Coronary artery (tissue), 2 donors: Measurements from ENCODE around the gene ANKRD33.
"Not testable (repeated sequence)": the region's sequence is repeated elsewhere in the genome, so short reads cannot be mapped to it uniquely, and the experiment has no call there.

Source experiments
- DNase-seq: peaks from one replicate; pipeline ENCODE4 v3.0.0-alpha.2; 2017; ENCODE audit warnings: low spot score
- H3K27ac ChIP-seq, 2 donors: fragments of 200-600 bp; sonication (generic); one replicate each; pipeline ENCODE4 v1.5.1; 2016 to 2019
- H3K4me3 ChIP-seq: fragments of 200-600 bp; sonication (generic); 2 replicates; pipeline ENCODE4 v1.5.1; 2016; ENCODE audit warnings: mild to moderate bottlenecking, moderate library complexity
- CTCF ChIP-seq: fragments of 200-600 bp; sonication (generic); IDR thresholded peaks from one replicate; pipeline ENCODE4 v1.5.1; 2019; ENCODE audit warnings: antibody characterized with exemption

Gene ANKRD33

GRCh38 chr12:51883998-51884675 is 3.8 kb upstream of the ANKRD33 start:
- DNase-seq, result no peak
- Histone ChIP-seq H3K4me3 (no peak overlapping the region), H3K27ac (no peak overlapping the region)
- no peak for TF ChIP-seq CTCF

- H3K27ac ChIP-seq, result no peak overlapping the region
- peak; percentile 62 for DNase-seq
- no peak overlapping the region for H3K4me3 ChIP-seq
- TF ChIP-seq CTCF, result no peak
These were observed 3.1 kb upstream of the ANKRD33 start for GRCh38 chr12:51884676-51885229.

- not testable (repeated sequence) for H3K4me3 ChIP-seq
- peak overlapping the region; percentile 14 to 70 for H3K27ac ChIP-seq
- peak; percentile 62 for DNase-seq
These were observed 2.4 kb upstream of the ANKRD33 start for GRCh38 chr12:51885294-51886020.

- peak; percentile 88 for DNase-seq
- Histone ChIP-seq H3K4me3 (no peak overlapping the region), H3K27ac (peak overlapping the region in 1 of 2 donors; percentile 66)
- no peak for TF ChIP-seq CTCF
These were observed 1.7 kb upstream of the ANKRD33 start for GRCh38 chr12:51886021-51886710.

GRCh38 chr12:51888316-51889215 is 663 bp downstream of the ANKRD33 start:
- DNase-seq, result peak; percentile 69
- Histone ChIP-seq H3K27ac (no peak overlapping the region), H3K4me3 (no peak overlapping the region)
- TF ChIP-seq CTCF, result no peak

GRCh38 chr12:51889216-51890132 is 1.6 kb downstream of the ANKRD33 start:
- Histone ChIP-seq H3K4me3 (no peak overlapping the region), H3K27ac (no peak overlapping the region)
- TF ChIP-seq CTCF, result no peak
- peak; percentile 72 for DNase-seq
